SU-DHL-6 (cell line): ENCODE measurements around the gene ZNF367.

Experiments
- CTCF ChIP-seq: fragments of 200-600 bp; sonication (generic); IDR thresholded peaks from one replicate; pipeline ENCODE4 v1.5.1; 2017; ENCODE audit warnings: antibody characterized with exemption, mild to moderate bottlenecking, low read length, moderate library complexity; ENCODE audit not compliant: insufficient read depth, poor library complexity, severe bottlenecking
- EZH2phosphoT487 ChIP-seq: fragments of 200-600 bp; sonication (generic), shearing (Covaris generic); conservative IDR thresholded peaks from 2 replicates; pipeline ENCODE4 v1.6.1; 2018; ENCODE audit warnings: mild to moderate bottlenecking, antibody characterized with exemption, low read length, moderate library complexity, mixed read lengths

- TF ChIP-seq CTCF (no peak), EZH2phosphoT487 (no peak)
Measured at GRCh38 chr9:96388144-96388543, 30.0 kb downstream of the ZNF367 start.
